T-helper 2 cell treated with Interferon-gamma antibody and Interleukin-4, amounts not matched to agents 5 μg/mL and 100 μg/mL, for 36 hours (primary cell): ENCODE data around the gene QRICH1.

Experiments used
- DNase-seq: peaks from one replicate; pipeline ENCODE4 v3.0.0; 2021; ENCODE audit warnings: low spot score
- H3K27ac Mint-ChIP-seq: one replicate; pipeline ENCODE4 v1.8.0; 2021; ENCODE audit warnings: mild to moderate bottlenecking, mixed read lengths
- H3K27me3 Mint-ChIP-seq: one replicate; pipeline ENCODE4 v1.8.0; 2021; ENCODE audit warnings: low read depth, mixed read lengths
- H3K36me3 Mint-ChIP-seq: one replicate; pipeline ENCODE4 v1.8.0; 2021; ENCODE audit warnings: low read depth, mixed read lengths
- H3K4me1 Mint-ChIP-seq: one replicate; pipeline ENCODE4 v1.8.0; 2021; ENCODE audit warnings: low read depth, mixed read lengths
- H3K4me3 Mint-ChIP-seq: one replicate; pipeline ENCODE4 v1.8.0; 2022; ENCODE audit warnings: mild to moderate bottlenecking, moderate library complexity, mixed read lengths
- H3K9me3 Mint-ChIP-seq: one replicate; pipeline ENCODE4 v1.8.0; 2021; ENCODE audit warnings: mixed read lengths

QRICH1 gene

DNA sequence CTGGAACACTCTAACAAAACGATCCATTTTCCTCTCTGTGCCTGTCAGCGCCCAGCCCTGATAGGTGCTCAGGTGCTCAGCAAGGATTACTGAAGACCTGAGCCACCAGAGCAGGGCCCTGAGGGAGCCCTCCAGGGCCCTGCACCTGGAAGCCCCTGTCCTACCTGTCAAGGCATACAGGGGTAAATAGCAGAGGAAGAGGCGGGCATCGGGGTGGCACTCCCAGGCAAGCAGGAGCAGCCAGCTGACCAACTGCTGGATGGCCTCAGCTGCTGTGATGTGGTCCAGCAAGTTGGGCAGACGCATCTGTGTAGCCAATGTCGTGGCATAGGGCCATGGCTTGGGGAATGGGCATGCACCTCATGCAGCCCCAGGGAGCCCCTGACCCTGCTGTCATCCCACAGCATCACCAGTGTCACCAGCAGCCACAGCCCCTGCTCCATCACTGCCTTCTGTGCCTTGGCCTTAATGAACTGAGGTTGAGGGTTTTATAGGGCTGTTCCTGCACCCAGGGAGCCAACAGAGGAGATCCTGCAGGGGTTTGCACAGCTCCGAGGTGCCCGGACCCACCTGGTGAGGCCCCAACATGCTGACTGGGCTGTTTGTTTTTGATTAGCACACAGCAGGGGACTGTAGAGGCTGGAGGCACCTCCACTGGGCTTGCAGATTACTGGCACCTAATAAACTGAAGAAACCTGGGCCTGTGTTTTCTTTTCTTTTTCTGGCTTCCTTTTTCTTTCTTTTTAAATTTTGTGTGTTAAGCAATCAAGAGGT is 94.6 kb downstream of the QRICH1 start:
- Mint-ChIP-seq H3K27me3 (no peaks in the 10 kb centered on the region), H3K4me1 (peaks cover 5% of the 10 kb centered on the region), H3K4me3 (no peak overlapping the region), H3K36me3 (peaks cover 3% of the 10 kb centered on the region), H3K27ac (peak overlapping the region; percentile 22), H3K9me3 (no peaks in the 10 kb centered on the region)
- DNase-seq, result no peak

DNA sequence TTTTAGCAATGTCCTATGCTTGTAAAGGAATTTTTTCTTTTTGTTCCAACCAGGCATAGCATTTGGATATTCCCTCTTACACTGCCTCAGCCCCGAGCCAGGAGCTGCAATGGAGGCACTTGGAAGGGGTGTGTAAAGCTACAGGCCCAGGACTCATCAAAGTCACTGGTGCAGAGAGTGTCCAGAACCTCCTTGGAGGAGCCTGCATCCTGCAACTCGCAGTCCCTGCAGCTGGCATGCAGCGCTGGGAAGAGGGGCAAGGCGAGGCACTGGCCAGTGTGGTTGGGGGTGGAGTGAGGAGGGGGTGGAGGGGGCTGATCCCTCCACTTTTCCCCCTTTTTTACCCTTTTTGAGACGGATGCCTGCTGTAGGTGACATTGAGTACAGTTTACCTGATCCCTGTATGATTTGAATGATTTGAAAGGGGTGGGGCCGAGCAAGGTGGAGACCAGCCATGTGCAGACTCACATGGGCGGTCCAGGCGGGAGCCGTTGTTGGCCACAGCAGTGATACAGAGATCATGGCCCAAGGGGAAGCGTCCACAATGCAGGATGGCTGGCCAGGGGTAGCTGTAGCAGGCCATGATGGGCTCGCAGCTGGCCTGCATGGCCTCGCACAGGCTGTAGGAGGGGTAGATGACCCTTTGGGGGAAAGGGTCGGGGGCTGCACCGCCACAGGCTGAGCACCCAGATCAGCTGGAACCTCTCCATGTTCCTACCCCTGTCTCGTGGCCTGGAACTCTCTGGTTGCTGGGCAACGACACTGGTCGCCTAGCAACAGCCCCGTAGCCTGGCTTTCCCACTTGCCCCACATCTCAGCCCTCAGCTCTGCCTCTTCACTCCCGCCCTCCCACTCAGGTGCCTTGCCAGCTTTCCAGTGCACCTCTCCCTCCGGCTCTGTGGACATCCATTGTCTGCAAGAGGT is 95.9 kb downstream of the QRICH1 start:
- no peak overlapping the region for H3K4me3 Mint-ChIP-seq
- H3K27me3 Mint-ChIP-seq, result no peaks in the 10 kb centered on the region
- H3K27ac Mint-ChIP-seq, result peak overlapping the region; percentile 20
- no peak for DNase-seq
- peaks cover 14% of the 10 kb centered on the region for H3K4me1 Mint-ChIP-seq
- H3K9me3 Mint-ChIP-seq, result no peaks in the 10 kb centered on the region
- H3K36me3 Mint-ChIP-seq, result peaks cover 5% of the 10 kb centered on the region

DNA sequence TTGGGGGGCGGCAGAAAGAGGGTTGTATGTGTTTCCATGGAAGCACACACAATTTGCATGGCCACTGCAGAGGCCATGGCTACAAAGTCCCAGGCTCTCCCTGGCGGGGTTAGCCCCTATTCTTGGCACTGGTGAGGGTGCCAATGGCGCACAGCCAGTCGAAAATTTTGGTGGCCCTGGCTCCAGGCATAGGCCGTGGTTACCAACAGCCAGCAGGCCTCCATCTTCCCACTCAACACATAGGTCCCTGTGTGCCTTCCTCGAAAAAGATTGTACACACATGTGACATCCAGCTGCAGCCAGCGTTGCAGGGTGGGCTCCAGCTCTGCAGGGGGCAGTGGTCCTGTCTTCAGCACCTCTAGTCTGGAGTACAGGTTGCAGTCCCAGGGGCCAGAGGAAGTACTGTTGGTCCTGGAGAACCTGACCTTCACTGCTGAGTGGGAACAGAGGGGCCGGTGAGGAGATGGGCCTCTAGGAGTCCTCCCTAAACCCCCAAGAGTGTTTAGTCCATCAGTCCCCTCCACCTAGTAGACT is 96.7 kb downstream of the QRICH1 start:
- Mint-ChIP-seq H3K4me1 (peaks cover 14% of the 10 kb centered on the region), H3K27me3 (no peaks in the 10 kb centered on the region), H3K27ac (peak overlapping the region; percentile 20), H3K9me3 (no peaks in the 10 kb centered on the region), H3K4me3 (no peak overlapping the region), H3K36me3 (peaks cover 3% of the 10 kb centered on the region)
- DNase-seq, result no peak

- Mint-ChIP-seq H3K36me3 (peaks cover 2% of the 10 kb centered on the region), H3K27me3 (no peaks in the 10 kb centered on the region), H3K9me3 (no peaks in the 10 kb centered on the region), H3K4me1 (peaks cover 20% of the 10 kb centered on the region), H3K27ac (no peak overlapping the region), H3K4me3 (no peak overlapping the region)
- no peak for DNase-seq
Observed at GRCh38 chr3:48996640-48997039, 97.2 kb downstream of the QRICH1 start.

DNA sequence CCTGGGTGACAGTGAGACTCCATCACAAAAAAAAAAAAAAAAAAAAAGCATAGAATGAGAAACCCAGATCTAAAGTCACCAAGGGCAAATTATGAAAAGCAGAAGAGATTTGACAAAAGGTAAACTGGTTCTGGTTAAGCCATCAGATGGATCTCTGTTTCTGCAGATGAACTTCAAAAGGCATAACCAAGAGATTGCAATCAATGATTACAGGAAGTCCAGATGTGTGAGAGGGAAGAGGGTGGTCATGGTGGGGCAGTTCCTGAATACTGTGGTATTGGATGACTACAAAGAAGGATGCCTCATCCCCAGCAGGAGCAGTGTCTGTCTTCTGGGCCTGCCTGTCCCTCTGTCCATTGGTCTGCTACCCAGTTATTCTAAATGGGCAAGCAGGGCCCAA is 100.0 kb downstream of the QRICH1 start:
- Mint-ChIP-seq H3K27ac (peak overlapping the region; percentile 45), H3K4me1 (peaks cover 36% of the 10 kb centered on the region), H3K27me3 (no peaks in the 10 kb centered on the region), H3K4me3 (no peak overlapping the region), H3K36me3 (peaks cover 5% of the 10 kb centered on the region), H3K9me3 (no peaks in the 10 kb centered on the region)
- DNase-seq, result no peak

DNA sequence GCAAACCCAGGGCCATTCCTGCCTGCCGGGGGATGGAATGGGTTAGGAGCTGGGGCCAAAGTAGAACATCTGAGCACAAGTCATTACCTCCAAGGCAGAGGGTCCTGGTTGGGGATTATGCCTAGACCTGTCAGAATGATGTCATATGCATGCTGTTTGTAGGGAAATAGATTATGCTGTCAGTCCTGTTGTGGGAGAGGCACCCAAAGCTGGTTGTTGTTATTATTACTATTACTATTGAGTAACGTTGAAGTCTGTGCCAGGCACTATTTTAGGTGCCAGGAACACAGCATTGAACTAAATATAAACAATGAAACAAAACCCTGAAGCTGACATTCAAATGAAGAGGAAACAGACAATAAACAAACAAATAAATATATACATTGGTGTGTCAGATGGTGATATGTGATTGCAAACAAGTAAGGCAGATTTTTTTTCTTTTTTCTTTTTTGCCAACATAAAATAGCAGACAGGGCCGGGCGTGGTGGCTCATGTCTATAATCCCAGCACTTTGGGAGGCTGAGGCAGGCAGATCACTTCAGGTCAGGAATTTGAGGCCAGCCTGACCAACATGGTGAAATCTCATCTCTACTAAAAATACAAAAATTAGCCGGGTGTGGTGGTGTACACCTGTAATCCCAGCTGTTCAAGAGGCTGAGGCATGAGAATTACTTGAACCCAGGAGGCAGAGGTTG is 101.9 kb downstream of the QRICH1 start:
- peak overlapping the region; percentile 97 for H3K4me3 Mint-ChIP-seq
- H3K27me3 Mint-ChIP-seq, result no peaks in the 10 kb centered on the region
- no peaks in the 10 kb centered on the region for H3K9me3 Mint-ChIP-seq
- peak overlapping the region; percentile 68 for H3K27ac Mint-ChIP-seq
- peaks cover 5% of the 10 kb centered on the region for H3K36me3 Mint-ChIP-seq
- DNase-seq, result no peak
- peaks cover 39% of the 10 kb centered on the region for H3K4me1 Mint-ChIP-seq

- Mint-ChIP-seq H3K4me3 (peak overlapping the region; percentile 97), H3K4me1 (peaks cover 39% of the 10 kb centered on the region), H3K36me3 (peaks cover 6% of the 10 kb centered on the region), H3K27ac (peak overlapping the region; percentile 92), H3K27me3 (no peaks in the 10 kb centered on the region), H3K9me3 (no peaks in the 10 kb centered on the region)
- DNase-seq, result peak; percentile 42
Observed at GRCh38 chr3:48990636-48991469, 103.0 kb downstream of the QRICH1 start.

DNA sequence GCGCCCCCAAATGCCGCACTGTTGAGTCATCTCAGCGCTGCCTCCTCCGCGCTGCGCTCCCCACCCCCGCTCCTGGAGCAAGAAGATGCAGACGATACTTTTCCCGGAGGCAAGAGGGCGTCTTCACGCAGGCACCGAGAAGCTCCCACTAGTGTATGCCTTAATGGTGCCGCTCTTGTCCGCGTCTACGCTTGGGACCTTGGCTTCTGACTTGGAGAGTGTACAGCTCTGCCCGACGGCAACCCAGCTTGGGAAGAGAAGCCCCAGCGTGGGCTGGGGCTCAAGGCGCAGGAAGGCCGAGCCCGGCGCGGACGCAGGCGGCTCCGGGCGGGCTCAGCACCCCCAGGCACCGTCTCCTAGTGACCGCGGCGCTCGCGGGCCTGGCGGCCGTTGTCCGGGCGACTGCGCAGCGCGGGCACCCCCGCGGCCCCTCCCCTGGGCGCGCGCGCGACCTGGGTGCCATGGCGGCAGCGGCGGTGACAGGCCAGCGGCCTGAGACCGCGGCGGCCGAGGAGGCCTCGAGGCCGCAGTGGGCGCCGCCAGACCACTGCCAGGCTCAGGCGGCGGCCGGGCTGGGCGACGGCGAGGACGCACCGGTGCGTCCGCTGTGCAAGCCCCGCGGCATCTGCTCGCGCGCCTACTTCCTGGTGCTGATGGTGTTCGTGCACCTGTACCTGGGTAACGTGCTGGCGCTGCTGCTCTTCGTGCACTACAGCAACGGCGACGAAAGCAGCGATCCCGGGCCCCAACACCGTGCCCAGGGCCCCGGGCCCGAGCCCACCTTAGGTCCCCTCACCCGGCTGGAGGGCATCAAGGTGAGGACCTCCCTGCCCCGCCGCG is 103.9 kb downstream of the QRICH1 start, which contains the start of gene P4HTM:
Gene P4HTM, plus strand, starts transcription at position 446 of the 840 bp plus-strand sequence. Its CDS starts 16 bp downstream, at position 462.
- peaks cover 11% of the 10 kb centered on the region for H3K36me3 Mint-ChIP-seq
- H3K27ac Mint-ChIP-seq, result peak within 1 kb of the TSS; percentile 92
- no peaks in the 10 kb centered on the region for H3K9me3 Mint-ChIP-seq
- peak; percentile 85 for DNase-seq
- peak within 1 kb of the TSS; percentile 97 for H3K4me3 Mint-ChIP-seq
- peaks cover 37% of the 10 kb centered on the region for H3K4me1 Mint-ChIP-seq
- H3K27me3 Mint-ChIP-seq, result no peaks in the 10 kb centered on the region

GRCh38 chr3:48989126-48989795 is 104.6 kb downstream of the QRICH1 start:
- Mint-ChIP-seq H3K27ac (peak overlapping the region; percentile 82), H3K9me3 (no peaks in the 10 kb centered on the region), H3K4me3 (peak overlapping the region; percentile 92), H3K4me1 (peaks cover 36% of the 10 kb centered on the region), H3K27me3 (no peaks in the 10 kb centered on the region), H3K36me3 (peaks cover 12% of the 10 kb centered on the region)
- no peak for DNase-seq

DNA sequence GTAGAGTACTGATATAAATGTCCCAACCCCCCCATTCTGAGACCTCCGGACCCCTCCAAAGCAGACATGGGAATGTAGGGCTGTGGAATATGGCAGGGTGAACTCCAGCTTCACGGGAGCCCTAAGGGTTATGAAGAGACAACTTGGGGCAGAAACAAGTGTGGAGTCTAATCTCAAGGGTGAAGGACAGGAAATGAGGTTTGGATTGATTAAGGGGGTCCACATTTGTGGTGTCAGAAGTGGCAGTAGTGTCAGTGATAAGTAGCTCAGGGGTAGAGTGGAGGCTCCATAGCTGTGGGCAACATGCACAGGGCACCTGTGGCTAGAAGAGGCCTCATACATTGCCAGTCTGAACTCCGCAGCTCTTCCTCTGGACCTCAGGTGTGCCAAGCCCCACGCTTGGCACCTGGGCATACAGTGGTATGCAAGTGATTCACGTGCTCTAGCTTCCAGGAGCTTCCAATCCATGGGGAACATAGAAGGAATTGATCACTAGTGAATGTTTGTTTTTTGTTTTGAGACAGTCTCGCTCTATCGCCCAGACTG is 108.0 kb downstream of the QRICH1 start:
- no peak for DNase-seq
- Mint-ChIP-seq H3K4me1 (peaks cover 15% of the 10 kb centered on the region), H3K27ac (no peak overlapping the region), H3K9me3 (no peaks in the 10 kb centered on the region), H3K36me3 (peaks cover 33% of the 10 kb centered on the region), H3K4me3 (no peak overlapping the region), H3K27me3 (no peaks in the 10 kb centered on the region)

GRCh38 chr3:48984663-48985062 is 109.2 kb downstream of the QRICH1 start:
- Mint-ChIP-seq H3K4me1 (peaks cover 12% of the 10 kb centered on the region), H3K27ac (no peak overlapping the region), H3K36me3 (peaks cover 42% of the 10 kb centered on the region), H3K4me3 (no peak overlapping the region), H3K9me3 (no peaks in the 10 kb centered on the region), H3K27me3 (no peaks in the 10 kb centered on the region)
- no peak for DNase-seq

GRCh38 chr3:48983096-48983495 is 110.8 kb downstream of the QRICH1 start:
- H3K27me3 Mint-ChIP-seq, result no peaks in the 10 kb centered on the region
- H3K27ac Mint-ChIP-seq, result no peak overlapping the region
- H3K36me3 Mint-ChIP-seq, result peaks cover 48% of the 10 kb centered on the region
- DNase-seq, result no peak
- H3K4me1 Mint-ChIP-seq, result peaks cover 4% of the 10 kb centered on the region
- H3K4me3 Mint-ChIP-seq, result no peak overlapping the region
- H3K9me3 Mint-ChIP-seq, result no peaks in the 10 kb centered on the region
